ENCODE results near the gene SLC6A13. TPM values are rescaled to one million over a fixed set of nuclear protein-coding genes. Genes with fewer than 3 reads are reported as not detected.

Gene SLC6A13
- total and polyA plus RNA-seq, 12 donors, result 0.87 to 6.1 (median 3.2) TPM

GRCh38 chr12:197347-197746 is 65.3 kb downstream of the SLC6A13 start:
- H3K27me3 ChIP-seq, result peaks cover 0 to 5% (median 0%) of the 10 kb centered on the region in 7 donors
- DNase-seq (no peak), ATAC-seq (no peak)

GRCh38 chr12:196436-196835 is 66.2 kb downstream of the SLC6A13 start:
- intact Hi-C loops (cut with DNase I), result no loop called here
- Histone ChIP-seq H3K9me3 (no peaks in the 10 kb centered on the region), H3K4me1 (no peaks in the 10 kb centered on the region), H3K27ac (no peak overlapping the region), H3K4me3 (no peak overlapping the region), H3K36me3 (no peaks in the 10 kb centered on the region), H3K27me3 (peaks cover 0 to 3% (median 0%) of the 10 kb centered on the region in 7 donors)
- TF ChIP-seq CTCF (IDR thresholded peaks at IDR 0.05), result no peak
- ATAC-seq (no peak), DNase-seq (no peak)
- 84 to 90% methylated on average over 4 of the region's 4 CpGs for WGBS, 2 donors

More at GRCh38 chr12:197347-197746, 65.3 kb downstream of the SLC6A13 start:
- TF ChIP-seq CTCF (IDR thresholded peaks at IDR 0.05), result no peak
- H3K4me3 ChIP-seq, result no peak overlapping the region
- H3K36me3 ChIP-seq, result no peaks in the 10 kb centered on the region
- 81 to 88% methylated on average over 3 of the region's 3 CpGs for WGBS, 2 donors
- no peaks in the 10 kb centered on the region for H3K4me1 ChIP-seq
- H3K27ac ChIP-seq, result no peak overlapping the region
- intact Hi-C loops (cut with DNase I), result no loop called here
- H3K9me3 ChIP-seq, result no peaks in the 10 kb centered on the region

GRCh38 chr12:195951-196350 is 66.7 kb downstream of the SLC6A13 start:
- ATAC-seq (no peak), DNase-seq (no peak)
- H3K36me3 ChIP-seq, result no peaks in the 10 kb centered on the region
- WGBS, 2 donors, result 74 to 84% methylated on average over 15 of the region's 15 CpGs
- H3K4me1 ChIP-seq, result no peaks in the 10 kb centered on the region
- TF ChIP-seq CTCF (IDR thresholded peaks at IDR 0.05), result no peak
- H3K9me3 ChIP-seq, result no peaks in the 10 kb centered on the region
- H3K27ac ChIP-seq, result no peak overlapping the region
- intact Hi-C loops (cut with DNase I), result no loop called here
- peaks cover 0 to 3% (median 0%) of the 10 kb centered on the region in 7 donors for H3K27me3 ChIP-seq
- no peak overlapping the region for H3K4me3 ChIP-seq

- intact Hi-C loops (cut with DNase I), result no loop called here
- DNase-seq (no peak), ATAC-seq (no peak)
- TF ChIP-seq CTCF (IDR thresholded peaks at IDR 0.05), result no peak
- H3K9me3 ChIP-seq, result no peaks in the 10 kb centered on the region
- no peaks in the 10 kb centered on the region for H3K36me3 ChIP-seq
- WGBS, 2 donors, result 83 to 85% methylated on average over 5 of the region's 5 CpGs
- H3K27ac ChIP-seq, result no peak overlapping the region
- H3K4me1 ChIP-seq, result no peaks in the 10 kb centered on the region
- H3K27me3 ChIP-seq, result peaks cover 0 to 3% (median 0%) of the 10 kb centered on the region in 7 donors
- H3K4me3 ChIP-seq, result no peak overlapping the region
These were observed 67.5 kb downstream of the SLC6A13 start for GRCh38 chr12:195156-195555.

Data from heart right ventricle (tissue), 16 donors.